Inflammatory macrophage treated with lipopolysaccharide for 4 hours (primary cell): ENCODE data around the gene RAX2.

Experiments
- DNase-seq: peaks from one replicate; pipeline ENCODE4 v3.0.0-alpha.2; 2020

RAX2 gene

DNA sequence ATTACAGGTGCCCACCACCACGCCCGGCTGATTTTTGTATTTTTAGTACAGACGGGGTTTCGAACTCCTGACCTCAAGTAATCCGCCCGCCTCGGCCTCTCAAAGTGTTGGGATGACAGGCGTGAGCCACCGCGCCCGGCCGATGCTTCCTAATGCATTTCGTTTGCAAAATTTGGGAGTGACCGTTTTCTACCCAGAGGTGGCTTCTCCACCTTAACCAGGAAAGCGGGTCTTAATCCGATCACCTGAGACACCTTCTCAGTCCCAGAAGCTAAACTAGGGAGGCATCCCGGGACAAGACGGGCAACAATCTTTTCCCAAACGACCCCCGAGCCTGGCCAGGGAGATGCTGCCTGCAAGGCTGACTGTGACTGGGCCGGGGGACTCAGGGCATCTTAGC, 29.0 kb upstream of the RAX2 start:
- DNase-seq, result no peak

DNA sequence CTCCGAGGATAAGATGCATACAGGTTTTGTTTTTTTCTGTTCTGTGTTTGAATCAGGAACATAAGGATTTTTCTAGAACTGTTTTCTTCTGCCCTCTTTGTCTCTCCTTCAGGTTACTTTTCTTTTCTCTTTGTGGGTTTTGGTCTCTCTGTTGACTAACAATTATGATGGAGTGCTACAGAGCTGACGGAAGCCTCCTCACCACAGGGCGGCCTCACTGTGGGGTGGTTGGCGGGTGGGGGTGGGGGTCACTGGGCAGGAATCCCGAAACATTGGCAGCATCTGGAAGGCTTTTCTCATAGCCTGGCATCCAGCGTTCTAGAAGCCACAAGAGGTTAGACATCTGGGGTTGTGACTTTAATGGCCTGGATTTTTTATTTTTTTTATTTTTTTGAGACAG, 26.1 kb upstream of the RAX2 start:
- no peak for DNase-seq

DNA sequence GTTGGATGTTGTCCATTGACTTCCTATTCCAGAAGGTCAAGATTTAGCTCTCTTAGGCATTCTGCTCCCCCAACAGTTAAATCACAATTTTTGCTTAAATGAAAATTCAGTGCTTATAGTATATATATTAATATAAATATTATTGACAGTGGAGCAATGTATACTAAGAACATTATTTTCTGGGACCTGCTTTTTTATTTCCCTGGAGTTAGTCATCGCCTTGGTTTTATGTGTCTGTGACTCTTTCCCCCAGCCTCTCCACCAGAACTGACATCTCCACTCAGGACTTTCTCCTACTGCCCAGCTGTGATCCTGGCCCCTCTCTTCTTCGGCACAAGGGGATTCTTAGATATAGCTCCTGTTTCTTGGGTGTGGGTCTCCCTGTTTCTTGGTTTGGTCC, 24.3 kb upstream of the RAX2 start:
- DNase-seq, result no peak

DNA sequence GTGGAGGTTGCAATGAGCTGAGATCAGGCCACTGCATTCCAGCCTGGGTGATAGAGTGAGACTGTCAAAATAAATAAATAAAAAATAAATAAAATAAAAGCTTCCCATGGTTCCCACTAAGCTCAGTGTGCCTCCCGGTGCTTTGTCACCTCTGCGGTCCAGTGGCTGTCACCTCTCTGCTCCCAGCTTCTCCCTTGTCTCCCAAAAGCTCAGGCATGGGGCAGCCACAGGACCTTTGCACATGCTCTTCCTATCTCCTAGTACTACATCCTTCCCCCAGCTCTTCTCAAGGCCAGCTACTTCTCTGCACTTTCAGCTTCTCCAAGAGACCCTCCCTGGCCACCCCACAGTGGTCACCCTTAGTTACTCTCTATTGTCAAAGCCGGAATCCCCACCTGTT, 21.8 kb upstream of the RAX2 start:
- no peak for DNase-seq

DNA sequence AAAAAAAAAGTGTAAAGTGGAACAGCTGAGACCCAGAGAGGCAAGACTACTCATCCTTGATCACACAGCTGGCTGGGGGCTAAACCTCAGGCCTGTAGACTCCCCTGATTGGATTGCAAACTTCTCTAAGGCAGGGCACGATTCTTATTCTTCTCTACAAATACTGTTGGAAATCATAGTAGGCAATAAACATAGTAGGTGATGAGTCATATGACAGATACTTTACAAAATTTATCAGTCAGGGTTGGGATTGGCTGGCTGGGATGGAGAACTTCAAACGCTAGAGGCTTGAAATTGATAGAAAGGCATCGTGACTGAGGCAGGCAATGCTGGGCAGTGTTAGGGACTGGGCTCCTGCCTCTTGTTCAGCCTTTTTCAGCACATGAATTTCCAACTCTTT, 20.1 kb upstream of the RAX2 start:
- DNase-seq, result no peak

DNA sequence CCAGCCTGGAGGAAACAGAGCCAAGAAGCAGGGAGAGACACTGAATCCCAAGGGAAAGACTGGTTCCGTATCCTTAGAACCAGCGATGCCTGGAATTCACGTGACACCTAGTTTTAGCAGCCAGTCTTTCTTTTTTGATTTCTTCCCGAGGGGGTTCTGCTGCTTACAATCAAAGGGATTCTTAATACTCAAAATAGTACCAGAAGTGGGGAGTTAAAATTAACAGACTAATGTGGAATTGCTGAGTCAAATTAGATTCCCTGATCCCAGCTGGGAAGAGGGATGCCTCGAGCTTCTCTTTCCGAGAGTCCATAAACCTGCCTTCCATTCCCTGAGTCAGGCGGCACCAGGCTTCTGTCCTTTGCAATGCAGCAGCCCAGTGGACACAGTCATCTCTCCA, 18.9 kb upstream of the RAX2 start:
- no peak for DNase-seq

DNA sequence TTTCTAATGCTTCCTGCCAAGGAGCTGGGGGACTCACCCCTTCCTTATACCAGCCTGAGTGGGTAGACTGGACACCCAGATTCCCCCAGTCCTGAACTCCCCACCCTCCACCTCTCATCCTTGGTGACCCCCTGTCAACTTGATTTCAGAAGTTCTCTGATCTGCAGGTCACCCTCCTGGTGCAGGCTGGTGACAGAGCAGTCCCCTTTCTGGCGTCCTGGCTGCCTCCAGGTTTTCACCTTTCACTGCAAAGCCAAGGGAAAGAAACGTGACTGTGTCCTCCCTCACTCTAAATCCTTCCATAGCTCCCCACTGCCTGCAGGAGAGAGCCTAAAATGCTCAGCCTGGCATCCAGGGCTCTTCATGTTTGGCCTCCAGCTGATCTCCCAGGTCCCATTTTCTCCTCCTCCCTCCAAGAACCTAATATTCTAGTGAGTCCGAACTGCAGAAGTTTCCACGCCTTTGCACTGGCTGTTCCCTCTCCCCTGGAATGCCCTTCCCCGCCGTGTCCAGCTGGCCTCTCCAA, 18.2 kb upstream of the RAX2 start:
- no peak for DNase-seq

DNA sequence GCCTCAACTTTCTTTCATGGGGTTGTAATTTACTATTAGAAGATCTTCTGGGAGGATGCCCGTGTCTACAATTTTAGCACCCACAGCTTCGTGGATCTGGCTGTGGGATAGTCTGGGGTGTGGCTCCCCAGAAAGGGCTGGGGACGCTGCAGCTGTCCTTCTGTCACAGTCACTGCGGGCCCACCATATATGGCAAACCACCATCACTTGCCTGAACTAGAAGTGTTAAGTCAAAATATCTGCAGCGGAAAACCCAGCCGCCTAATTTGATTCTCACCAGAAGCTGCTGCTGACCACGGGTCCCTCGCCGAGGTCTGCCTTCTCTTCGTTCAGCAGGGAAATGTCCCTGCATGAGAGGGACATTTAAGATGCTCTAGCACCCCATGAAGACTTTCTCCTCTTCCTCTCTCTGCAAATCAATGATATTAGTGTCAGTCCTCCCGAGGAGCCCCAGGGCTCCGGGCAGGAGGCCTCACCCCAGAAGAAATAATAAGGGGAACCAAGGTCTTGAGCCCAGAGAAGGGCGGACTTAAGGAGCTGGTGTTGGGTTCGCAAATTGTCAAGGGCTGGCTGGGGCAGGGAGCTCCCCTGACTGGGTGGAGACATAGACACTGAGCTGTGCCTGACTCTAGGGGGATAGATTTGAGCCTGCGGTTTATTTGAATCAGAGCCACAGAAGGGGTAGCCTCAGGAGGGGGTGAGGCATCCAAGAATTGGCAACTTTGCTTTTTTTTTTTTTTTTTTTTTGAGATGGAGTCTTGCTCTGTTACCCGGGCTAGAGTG, 17.2 kb upstream of the RAX2 start:
- DNase-seq, result no peak

DNA sequence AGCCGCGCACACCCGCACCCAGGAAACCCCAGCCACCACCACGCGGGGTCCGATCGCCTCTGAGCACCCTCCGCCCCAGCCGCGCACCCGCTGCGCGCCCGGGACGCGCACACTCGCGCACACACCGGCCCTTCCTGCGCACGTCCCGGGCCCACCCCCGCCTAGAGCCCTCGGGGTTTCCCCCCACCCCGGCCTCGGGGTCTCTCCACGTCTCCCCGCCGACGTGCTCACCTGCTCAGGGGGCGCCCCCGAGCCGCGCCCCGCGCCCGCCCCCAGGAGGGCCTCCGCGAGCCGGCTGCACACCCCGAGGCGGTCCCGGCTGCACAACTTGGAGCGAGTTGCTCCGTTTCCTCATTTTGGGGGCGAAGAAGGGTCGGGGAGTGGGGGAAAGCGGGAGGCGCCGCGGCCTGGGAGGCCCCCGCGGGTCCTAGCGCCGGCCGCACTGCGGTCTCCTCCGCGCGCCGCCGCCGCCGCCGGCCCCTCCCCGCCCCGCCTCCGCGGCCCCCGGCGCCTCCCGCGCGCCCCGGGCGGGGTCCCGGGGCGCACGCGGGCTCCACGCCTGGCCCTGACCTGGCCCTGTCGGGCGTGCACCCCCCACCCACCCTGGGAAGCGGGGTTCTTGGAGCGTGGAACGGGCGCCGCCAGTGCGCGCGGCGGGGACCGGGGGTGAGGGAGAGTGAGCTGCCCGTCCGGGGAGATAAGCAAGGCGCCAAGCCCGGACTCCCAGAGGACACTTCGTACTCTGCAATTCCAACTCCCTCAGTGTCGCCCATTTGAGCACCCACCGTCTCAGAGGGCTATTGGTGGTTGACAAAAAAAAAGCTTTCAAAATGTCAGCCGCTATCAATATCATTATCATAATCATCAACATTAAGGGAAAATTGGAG, 14.2 kb upstream of the RAX2 start, which contains the start of gene MATK:
MATK (minus strand) TSS at position 444 of the 887 bp plus-strand sequence. CDS start 1,246 bp downstream, outside the sequence.
- DNase-seq, result peak; percentile 34

DNA sequence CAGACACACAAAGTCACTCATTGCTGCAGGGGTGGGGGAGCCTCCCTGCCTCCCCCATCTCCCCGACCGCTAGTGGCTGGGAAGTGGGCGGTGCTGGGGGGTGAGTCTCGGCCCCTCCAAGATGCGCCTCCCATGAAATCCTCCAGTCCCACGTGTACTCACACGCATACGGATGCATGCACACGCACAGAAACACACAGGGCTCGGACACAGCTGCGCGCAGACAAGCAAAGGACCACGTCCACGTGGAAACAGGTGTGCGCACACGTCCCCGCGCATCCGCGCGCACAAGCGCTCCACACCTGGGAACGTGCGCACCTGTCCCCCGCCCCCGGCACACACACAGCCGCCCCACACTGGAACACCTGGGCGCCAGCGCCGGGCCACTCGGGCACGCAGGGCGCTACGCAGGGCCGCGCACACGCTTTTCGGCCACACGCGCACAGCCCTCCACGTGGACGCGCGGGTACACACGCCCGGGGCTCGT, 13.5 kb upstream of the RAX2 start:
- DNase-seq, result no peak

DNA sequence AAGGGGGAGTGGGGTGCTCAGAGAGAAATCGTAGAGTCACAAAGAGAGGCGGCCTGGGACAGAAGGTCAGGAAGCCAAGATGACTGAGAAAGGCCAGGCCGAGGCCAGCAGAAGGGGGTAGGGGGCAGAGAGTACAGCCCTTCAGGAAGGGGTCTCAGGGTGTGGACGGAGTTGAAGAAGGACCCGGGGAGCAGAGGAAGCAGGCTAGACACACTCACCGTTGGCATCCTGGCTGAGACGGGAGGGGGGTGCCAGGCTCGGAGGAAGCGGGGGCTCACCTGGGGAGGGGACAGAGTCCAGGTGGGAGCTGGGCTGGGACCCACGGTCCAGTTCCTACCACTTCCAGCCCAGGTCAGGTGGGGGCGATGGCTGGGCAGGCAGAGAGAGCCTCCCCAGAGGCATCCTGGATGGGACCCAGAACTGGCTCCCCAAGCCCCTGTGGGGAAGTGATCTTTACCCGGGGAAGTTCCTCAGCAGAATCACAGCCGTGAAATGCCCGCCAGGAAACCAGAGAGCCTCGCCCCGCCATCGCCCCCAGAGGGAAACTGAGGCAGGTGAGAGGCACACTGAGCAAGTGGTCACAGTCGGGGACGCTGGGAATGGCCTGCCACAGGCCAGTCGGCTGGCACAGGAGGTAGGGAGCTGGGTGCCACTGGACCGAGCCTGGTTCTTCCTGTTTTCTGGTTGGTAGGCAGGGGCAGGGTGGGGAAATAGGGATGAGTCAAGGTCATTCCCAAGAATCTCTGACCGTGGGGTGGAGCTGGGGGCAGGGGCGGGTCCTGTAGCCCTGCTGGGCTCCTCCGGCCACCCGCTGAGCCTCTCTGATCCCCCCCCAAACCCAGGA, 12.8 kb upstream of the RAX2 start:
- DNase-seq, result peak; percentile 83

DNA sequence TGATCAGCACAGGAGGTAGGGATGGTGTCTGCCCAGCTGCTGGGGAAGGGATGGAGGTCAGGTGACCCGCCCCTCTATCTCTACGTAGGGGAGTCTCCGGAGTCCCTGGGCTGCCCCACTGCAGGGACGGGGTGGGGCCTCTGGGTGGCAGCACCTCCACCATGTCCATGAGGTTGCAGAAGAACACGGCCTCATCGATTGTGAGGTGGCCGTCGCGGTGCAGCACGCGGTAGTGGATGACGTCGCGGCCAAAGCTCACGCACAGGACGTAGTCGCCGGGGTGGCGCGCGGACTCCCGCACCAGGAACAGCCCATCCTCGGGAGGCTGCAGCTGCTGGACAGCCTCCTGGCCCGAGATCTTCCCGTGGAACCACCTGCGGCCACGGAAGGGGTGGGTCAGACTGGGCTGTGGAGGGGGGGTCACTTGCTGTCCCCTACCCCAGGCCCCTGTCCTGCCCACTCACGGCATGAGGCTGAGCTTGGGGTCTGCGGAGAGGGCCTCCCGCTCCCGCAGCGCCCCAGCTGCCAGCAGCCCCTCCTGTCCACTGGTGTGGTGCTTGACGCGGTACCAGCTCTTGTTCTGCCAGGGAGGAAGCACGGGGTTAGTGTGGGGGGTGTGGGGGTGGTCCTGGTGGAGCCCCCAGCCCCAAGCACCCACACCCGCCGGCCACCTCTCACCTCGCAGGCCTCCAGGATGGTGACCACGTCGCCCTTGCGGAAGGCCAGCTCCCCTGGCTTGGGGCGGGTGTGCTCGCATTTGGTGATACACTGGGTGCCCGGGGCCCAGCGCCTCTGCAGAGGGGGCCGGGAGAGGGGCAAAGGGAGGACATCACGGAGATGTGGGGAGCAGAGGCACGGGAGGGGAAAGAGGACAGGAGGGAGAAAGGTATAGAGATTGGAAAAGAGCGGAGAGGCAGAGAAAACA, 11.9 kb upstream of the RAX2 start:
- no peak for DNase-seq

DNA sequence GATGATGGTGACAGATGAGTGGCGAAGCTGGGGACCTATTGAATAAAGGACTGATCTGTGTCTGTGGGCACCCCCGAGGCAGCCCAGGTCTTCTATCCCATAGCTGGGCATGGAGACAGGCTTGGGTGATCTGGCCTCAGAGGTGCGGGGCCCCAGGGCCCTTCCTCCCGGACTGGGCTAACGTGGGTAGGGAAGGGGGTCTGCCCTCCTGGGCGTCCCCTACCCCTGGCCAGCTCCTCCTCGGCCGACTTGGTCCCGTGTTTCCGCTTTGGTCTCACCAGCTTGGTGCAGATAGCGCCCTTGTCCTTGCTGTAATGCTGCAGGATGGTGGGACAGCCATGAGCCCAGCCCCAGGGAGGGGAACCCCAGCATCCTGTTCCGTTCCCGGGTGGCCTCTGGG, 10.9 kb upstream of the RAX2 start:
- DNase-seq, result no peak

DNA sequence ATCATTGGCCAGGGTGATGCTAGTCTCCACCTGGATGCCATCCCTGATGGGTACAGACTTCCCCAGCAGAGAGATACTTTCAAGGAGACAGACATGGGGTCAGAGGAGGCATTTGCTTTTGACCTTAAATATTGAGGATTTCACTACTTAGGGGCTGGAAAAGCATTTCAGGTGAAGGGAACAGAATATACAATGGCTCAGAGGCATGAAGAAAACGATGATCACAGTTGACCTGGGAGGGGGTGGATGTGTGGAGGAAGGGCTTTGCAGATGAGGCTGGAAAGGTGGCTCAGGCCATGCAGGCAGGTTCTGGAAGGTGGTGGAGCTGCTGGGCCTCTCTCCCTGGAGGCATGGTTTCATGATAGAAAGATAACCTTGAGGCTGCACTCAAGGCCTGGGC, 10.3 kb upstream of the RAX2 start:
- no peak for DNase-seq

DNA sequence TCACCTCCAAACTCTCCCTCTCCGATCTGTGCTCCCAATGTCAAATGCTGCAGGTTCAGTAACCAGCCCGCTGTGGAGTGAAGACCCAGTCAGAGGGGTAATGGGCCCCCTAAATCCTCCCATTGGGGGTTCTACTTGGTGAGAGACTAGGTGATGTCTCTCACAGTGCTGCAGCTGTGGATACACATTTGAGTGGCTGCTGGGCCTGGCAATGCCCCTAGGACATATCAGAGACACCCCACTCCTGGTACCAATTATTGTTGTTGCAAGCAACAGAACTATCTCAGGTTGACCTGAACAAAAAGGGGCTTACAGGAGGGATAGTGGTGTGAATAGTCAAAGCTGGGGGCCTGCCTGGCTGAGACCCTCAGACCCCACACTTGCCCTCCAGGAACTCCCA, 9.6 kb upstream of the RAX2 start:
- no peak for DNase-seq

DNA sequence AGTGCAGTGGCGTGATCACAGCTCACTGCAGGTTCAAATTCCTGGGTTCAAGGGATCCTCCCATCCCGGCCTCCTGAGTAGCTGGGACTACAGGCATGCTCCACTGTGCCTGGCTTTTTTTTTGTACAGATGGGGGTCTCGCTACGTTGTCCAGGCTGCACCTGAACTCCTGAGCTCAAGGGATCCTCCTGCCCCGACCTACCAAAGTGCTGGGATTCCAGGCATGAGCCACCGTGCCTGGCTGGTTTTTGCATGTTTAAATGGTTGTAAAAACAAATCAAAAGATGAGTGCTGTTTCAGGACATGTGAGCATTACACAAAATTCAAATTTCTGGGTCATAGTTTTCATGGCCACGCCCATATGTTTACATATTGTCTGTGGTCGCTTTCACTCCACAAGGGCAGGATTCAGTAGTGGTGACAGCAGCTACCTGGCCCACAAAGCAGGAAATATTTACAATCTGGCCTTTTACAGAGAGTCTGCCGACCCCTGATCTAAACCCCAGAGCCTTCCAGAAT, 8.8 kb upstream of the RAX2 start:
- DNase-seq, result peak; percentile 25

DNA sequence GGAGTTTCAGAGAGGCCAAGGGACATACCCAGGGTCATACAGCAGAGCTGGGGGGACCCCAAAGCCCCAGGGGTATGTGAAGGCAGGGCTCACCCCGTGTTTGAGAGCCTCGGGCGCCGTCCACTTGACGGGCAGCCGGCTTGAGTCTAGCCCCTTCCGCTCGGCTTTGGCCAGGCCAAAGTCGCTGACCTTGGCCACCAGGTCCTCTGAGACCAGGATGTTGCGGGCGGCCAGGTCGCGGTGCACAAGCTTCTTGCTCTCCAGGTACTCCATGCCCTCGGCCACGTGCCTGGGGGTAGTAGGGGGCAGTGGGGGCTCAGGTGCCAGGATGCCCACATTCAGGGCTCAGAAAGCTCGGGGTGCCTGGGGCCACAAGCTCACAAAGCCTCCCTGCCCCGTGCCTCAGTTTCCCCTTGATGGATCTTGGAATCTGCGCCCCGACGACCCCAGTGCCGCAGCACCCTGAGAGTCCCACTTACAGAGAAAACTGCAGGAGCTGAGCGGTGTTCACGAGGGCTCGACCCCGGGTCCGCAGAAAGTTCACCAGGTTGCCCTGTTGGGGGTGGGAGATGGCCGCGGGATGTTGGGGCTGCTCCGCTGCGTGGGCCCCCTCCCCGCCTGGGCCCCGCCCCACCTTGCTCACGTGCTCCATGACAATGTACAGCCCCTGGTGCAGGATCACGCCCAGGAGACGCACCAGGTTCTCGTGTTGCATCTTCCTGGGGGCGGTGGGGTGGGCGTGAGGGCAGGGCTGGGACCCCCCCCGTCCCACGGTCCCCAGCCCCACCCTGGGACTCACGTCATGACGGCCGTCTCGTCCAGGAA, 7.1 kb upstream of the RAX2 start:
- DNase-seq, result no peak

DNA sequence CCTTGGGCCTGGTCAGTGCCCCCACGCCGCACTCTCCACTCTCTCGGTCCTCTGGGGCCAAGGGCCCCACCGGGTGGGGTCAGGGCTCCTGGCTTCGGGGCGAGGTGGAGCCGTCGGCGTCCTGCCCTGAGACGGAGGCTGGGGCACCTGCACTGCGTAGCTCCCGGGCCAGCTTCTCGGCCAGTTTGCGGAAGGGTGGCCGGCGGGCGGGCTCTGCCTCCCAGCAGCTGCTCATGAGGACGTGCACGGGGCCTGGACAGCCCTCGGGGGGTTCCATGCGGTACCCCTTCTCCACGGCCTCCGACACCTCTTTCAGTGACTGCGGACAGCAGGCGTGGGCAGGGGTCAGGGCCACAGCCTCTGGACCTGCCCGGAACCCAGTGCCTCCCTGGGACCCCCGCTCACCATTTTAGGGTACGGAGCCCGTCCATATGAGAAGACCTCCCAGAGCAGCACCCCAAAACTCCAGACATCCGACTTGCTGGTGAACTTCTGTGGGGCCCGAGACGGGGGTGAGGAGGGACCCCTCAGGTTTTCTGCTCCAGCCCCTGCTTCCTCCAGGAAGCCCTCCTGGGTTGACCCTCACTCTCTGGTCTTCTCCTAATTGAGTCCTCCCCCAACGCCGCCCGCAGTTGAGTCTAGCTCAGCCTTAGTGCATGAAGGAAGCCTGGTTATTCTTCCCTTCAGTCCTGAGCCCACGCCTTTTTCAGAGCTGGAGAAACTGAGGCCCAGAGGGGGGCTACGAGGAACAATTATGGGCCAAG, 6.3 kb upstream of the RAX2 start:
- no peak for DNase-seq

DNA sequence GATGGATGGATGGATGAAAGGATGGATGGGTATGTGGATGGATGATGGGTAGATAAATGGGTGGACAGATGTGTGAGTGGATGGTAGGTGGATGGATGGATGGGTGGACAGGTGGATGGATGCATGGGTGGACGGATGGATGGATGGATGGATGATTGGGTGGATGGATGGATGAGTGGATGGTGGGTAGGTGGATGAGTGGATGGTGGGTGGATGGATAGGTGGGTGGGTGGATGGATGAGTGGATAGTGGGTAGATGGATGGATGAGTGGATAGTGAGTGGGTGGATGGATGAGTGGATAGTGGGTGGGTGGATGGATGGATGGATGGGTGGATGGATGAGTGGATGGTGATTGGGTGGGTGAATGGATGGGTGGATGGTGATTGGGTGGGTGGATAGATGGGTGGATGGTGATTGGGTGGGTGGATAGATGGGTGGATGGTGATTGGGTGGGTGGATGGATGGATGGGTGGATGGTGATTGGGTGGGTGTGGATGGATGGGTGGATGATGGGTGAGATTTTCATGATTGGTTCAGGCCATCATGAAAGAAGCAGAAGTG, 4.5 kb upstream of the RAX2 start:
- no peak for DNase-seq
